Stimulated activated CD4-positive, alpha-beta T cell treated with anti-CD3 and anti-CD28 coated beads, Interleukin-2, amount 100 ng/mL, for 48 hours (primary cell): ENCODE measurements around the gene VPS52.
"Not testable (repeated sequence)": the region's sequence is repeated elsewhere in the genome, so short reads cannot be mapped to it uniquely, and the experiment has no call there.

ENCODE experiments used
- DNase-seq, 2 donors: peaks; one replicate each; pipeline ENCODE4 v3.0.0-alpha.2; 2020

Gene VPS52

GRCh38 chr6:33248932-33249731 is 22.5 kb downstream of the VPS52 start:
- peak; percentile 93 to 94 for DNase-seq

- DNase-seq = peak; percentile 27 to 39
These were observed 23.1 kb downstream of the VPS52 start for GRCh38 chr6:33248643-33248931.

GRCh38 chr6:33247977-33248642 is 23.6 kb downstream of the VPS52 start:
- DNase-seq = peak; percentile 92 to 95

GRCh38 chr6:33243476-33243875 is 28.2 kb downstream of the VPS52 start:
- DNase-seq = no peak

- no peak for DNase-seq
These were observed 29.7 kb downstream of the VPS52 start for GRCh38 chr6:33241968-33242367.

GRCh38 chr6:33237741-33238140 is 33.9 kb downstream of the VPS52 start:
- no peak for DNase-seq

GRCh38 chr6:33236852-33237251 is 34.8 kb downstream of the VPS52 start:
- no peak for DNase-seq

GRCh38 chr6:33236328-33236727 is 35.3 kb downstream of the VPS52 start:
- DNase-seq = no peak

- no peak for DNase-seq
These were observed 36.4 kb downstream of the VPS52 start for GRCh38 chr6:33235221-33235634.

- not testable (repeated sequence) for DNase-seq
These were observed 45.1 kb downstream of the VPS52 start for GRCh38 chr6:33226503-33227120.

GRCh38 chr6:33217681-33218080 is 54.0 kb downstream of the VPS52 start:
- no peak for DNase-seq

- DNase-seq = no peak
These were observed 54.4 kb downstream of the VPS52 start for GRCh38 chr6:33217246-33217645.

- no peak for DNase-seq
These were observed 55.5 kb downstream of the VPS52 start for GRCh38 chr6:33216117-33216649.

- no peak for DNase-seq
These were observed 56.2 kb downstream of the VPS52 start for GRCh38 chr6:33215271-33216116.

- no peak for DNase-seq
These were observed 57.7 kb downstream of the VPS52 start for GRCh38 chr6:33213989-33214335.

GRCh38 chr6:33213166-33213988 is 58.3 kb downstream of the VPS52 start:
- DNase-seq = no peak

GRCh38 chr6:33212857-33213165 is 58.9 kb downstream of the VPS52 start:
- DNase-seq = no peak

GRCh38 chr6:33211666-33212422 is 59.8 kb downstream of the VPS52 start:
- no peak for DNase-seq

- DNase-seq = no peak
These were observed 60.5 kb downstream of the VPS52 start for GRCh38 chr6:33211136-33211535.

- DNase-seq = no peak
These were observed 61.8 kb downstream of the VPS52 start for GRCh38 chr6:33209856-33210255.
